Parathyroid adenoma (tissue), 2 donors: ENCODE data around the gene DHRS7.

Experiments
- H2AFZ ChIP-seq: fragments of 300-600 bp; sonication (generic); one replicate; pipeline ENCODE4 v1.7.0; 2017; ENCODE audit warnings: antibody characterized with exemption, mild to moderate bottlenecking
- H3K27ac ChIP-seq: fragments of 300-600 bp; sonication (generic); one replicate; pipeline ENCODE4 v1.7.0; 2017
- H3K27me3 ChIP-seq: fragments of 300-600 bp; sonication (generic); one replicate; pipeline ENCODE4 v1.7.0; 2017; ENCODE audit warnings: low read length; ENCODE audit not compliant: control insufficient read depth, insufficient read depth
- H3K36me3 ChIP-seq: fragments of 300-600 bp; sonication (generic); one replicate; pipeline ENCODE4 v1.7.0; 2017; ENCODE audit warnings: low read length; ENCODE audit not compliant: control insufficient read depth, insufficient read depth
- H3K4me1 ChIP-seq: fragments of 300-600 bp; sonication (generic); one replicate; pipeline ENCODE4 v1.7.0; 2017; ENCODE audit warnings: control low read depth
- H3K4me2 ChIP-seq: fragments of 300-600 bp; sonication (generic); one replicate; pipeline ENCODE4 v1.7.0; 2017; ENCODE audit warnings: low read length
- H3K4me3 ChIP-seq: fragments of 300-600 bp; sonication (generic); one replicate; pipeline ENCODE4 v1.7.0; 2017; ENCODE audit warnings: low read depth, low read length
- H3K79me2 ChIP-seq: fragments of 300-600 bp; sonication (generic); one replicate; pipeline ENCODE4 v1.7.0; 2017; ENCODE audit warnings: control low read depth
- H3K9ac ChIP-seq: fragments of 300-600 bp; sonication (generic); one replicate; pipeline ENCODE4 v1.7.0; 2017; ENCODE audit warnings: mild to moderate bottlenecking
- H3K9me3 ChIP-seq: fragments of 300-600 bp; sonication (generic); one replicate; pipeline ENCODE4 v1.7.0; 2017; ENCODE audit warnings: low read length; ENCODE audit not compliant: control insufficient read depth
- CTCF ChIP-seq: fragments of 300-600 bp; sonication (generic); IDR thresholded peaks from one replicate; pipeline ENCODE4 v1.7.0; 2017; ENCODE audit warnings: antibody characterized with exemption, mild to moderate bottlenecking
- donor health status: primary hyperparathyroidism.

Gene DHRS7

GRCh38 chr14:60188115-60188514, 22.9 kb upstream of the DHRS7 start:
- no peaks in the 10 kb centered on the region for H3K9me3 ChIP-seq
- TF ChIP-seq CTCF = no peak

GRCh38 chr14:60184905-60185555, 19.8 kb upstream of the DHRS7 start:
- Histone ChIP-seq H3K4me2 (no peak overlapping the region), H3K9me3 (no peaks in the 10 kb centered on the region), H3K9ac (no peak overlapping the region), H3K4me3 (no peak overlapping the region), H3K36me3 (no peaks in the 10 kb centered on the region), H3K4me1 (no peaks in the 10 kb centered on the region), H2AFZ (no peak overlapping the region), H3K27ac (no peak overlapping the region), H3K79me2 (no peaks in the 10 kb centered on the region), H3K27me3 (no peaks in the 10 kb centered on the region)
- no peak for TF ChIP-seq CTCF

More at GRCh38 chr14:60188115-60188514, 22.9 kb upstream of the DHRS7 start:
- Histone ChIP-seq H2AFZ (no peak overlapping the region), H3K36me3 (no peaks in the 10 kb centered on the region), H3K79me2 (no peaks in the 10 kb centered on the region), H3K4me3 (no peak overlapping the region), H3K27me3 (no peaks in the 10 kb centered on the region), H3K27ac (no peak overlapping the region), H3K9ac (no peak overlapping the region), H3K4me2 (no peak overlapping the region), H3K4me1 (no peaks in the 10 kb centered on the region)

- peak overlapping the region; percentile 83 for H2AFZ ChIP-seq
- H3K4me2 ChIP-seq = peak overlapping the region; percentile 74
- H3K4me1 ChIP-seq = no peaks in the 10 kb centered on the region
- H3K27ac ChIP-seq = no peak overlapping the region
- H3K79me2 ChIP-seq = no peaks in the 10 kb centered on the region
- no peaks in the 10 kb centered on the region for H3K9me3 ChIP-seq
- H3K27me3 ChIP-seq = no peaks in the 10 kb centered on the region
- peak overlapping the region; percentile 70 for H3K4me3 ChIP-seq
- peak; percentile 83 for TF ChIP-seq CTCF
- H3K9ac ChIP-seq = no peak overlapping the region
- H3K36me3 ChIP-seq = no peaks in the 10 kb centered on the region
Observed at GRCh38 chr14:60184146-60184904, 19.1 kb upstream of the DHRS7 start.

- Histone ChIP-seq H2AFZ (peak overlapping the region; percentile 83), H3K27me3 (no peaks in the 10 kb centered on the region), H3K4me1 (no peaks in the 10 kb centered on the region), H3K9me3 (no peaks in the 10 kb centered on the region), H3K4me3 (peak overlapping the region; percentile 70), H3K27ac (no peak overlapping the region), H3K9ac (no peak overlapping the region), H3K4me2 (peak overlapping the region; percentile 74), H3K79me2 (no peaks in the 10 kb centered on the region), H3K36me3 (no peaks in the 10 kb centered on the region)
- TF ChIP-seq CTCF = no peak
Observed at GRCh38 chr14:60183741-60184140, 18.5 kb upstream of the DHRS7 start.
